HS-5 (cell line): ENCODE data around the gene ZNF765.
"Not testable (repeated sequence)": the region's sequence is repeated elsewhere in the genome, so short reads cannot be mapped to it uniquely, and the experiment has no call there.

Experiments used
- DNase-seq: peaks from one replicate; pipeline ENCODE4 v3.0.0-alpha.2; 2012; ENCODE audit warnings: low read depth

The ZNF765 gene

GRCh38 chr19:53422551-53422950 lies 27.6 kb downstream of the ZNF765 start:
- no peak for DNase-seq

GRCh38 chr19:53423074-53423473 lies 28.1 kb downstream of the ZNF765 start:
- not testable (repeated sequence) for DNase-seq

GRCh38 chr19:53423680-53424079 lies 28.7 kb downstream of the ZNF765 start:
- DNase-seq, result not testable (repeated sequence)

GRCh38 chr19:53424968-53425597 lies 30.1 kb downstream of the ZNF765 start:
- no peak for DNase-seq

- peak; percentile 36 for DNase-seq
Observed at GRCh38 chr19:53431399-53432087, 36.6 kb downstream of the ZNF765 start, which contains the start of gene ZNF761. Gene ZNF761 (plus strand): TSS chr19:53431984. CDS start chr19:53447269, 15,285 bp downstream.

DNA sequence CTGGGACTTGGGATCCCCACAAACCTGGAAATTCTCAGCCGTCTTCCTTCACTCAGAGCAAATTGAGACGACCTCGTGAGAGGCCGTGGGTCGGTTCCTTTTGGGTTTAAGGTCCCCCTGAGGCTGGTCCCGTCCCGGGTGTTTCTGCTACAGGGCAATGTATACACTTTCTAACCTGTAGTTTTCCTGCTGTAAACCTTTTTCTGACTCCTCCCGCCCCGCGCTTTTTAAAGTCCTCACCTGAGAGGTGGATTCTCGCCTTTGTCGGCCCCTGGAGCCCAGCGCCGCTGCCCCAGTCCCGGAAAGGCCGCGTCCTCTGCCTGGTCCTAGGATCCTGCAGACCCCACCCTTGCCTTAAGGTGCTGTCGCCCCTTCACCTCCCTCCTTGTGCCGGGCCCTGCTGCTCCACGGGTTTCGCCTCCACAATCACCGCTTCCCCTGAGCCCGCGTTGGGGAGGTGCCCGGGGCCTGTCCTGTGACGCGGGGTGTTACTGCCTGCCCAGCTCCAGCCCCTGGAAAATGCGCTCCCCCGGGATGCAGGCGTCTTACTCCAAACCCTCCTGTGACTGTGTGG lies 37.2 kb downstream of the ZNF765 start:
- no peak for DNase-seq

GRCh38 chr19:53443809-53444208 lies 48.9 kb downstream of the ZNF765 start:
- DNase-seq, result not testable (repeated sequence)

DNA sequence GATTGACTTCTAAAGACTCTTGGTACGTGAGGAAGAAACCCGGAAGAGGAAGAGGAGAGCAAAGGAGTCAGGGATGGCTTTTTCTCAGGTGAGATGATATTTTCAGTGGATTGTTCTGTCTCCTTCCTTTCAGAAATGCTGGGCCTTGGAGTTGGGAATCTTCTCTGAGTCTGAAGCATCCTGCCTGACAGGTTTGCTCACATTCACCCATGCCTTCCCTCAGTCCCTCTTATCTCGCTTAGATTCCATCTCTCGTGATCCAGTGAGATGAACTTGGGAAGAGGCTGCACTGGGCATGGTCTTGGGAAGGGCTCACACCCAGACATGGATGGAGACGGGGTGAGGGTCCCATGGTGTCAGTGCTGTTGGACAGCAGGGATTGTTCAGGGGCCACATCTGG lies 52.2 kb downstream of the ZNF765 start:
- DNase-seq, result not testable (repeated sequence)

- no peak for DNase-seq
Observed at GRCh38 chr19:53455828-53456227, 60.9 kb downstream of the ZNF765 start.

- not testable (repeated sequence) for DNase-seq
Observed at GRCh38 chr19:53460131-53460721, 65.3 kb downstream of the ZNF765 start.

DNA sequence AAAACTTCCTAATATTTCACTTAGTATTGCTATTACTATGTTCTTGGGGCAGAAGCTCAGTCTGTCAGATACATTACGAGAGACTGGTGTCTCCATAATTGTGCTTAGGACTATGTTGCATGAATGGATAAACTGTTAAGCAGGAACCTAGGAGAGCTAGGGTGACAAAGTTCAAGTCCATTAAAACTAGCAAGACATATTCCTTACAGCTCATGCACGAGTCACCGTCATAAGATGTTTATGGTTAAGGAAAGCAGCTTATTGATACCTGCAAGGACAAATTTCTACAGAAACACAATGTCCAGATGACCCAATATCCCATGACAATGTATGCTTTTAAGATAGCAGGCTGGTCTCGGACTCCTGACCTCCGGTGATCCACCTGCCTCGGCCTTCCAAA lies 66.9 kb downstream of the ZNF765 start:
- DNase-seq, result no peak

DNA sequence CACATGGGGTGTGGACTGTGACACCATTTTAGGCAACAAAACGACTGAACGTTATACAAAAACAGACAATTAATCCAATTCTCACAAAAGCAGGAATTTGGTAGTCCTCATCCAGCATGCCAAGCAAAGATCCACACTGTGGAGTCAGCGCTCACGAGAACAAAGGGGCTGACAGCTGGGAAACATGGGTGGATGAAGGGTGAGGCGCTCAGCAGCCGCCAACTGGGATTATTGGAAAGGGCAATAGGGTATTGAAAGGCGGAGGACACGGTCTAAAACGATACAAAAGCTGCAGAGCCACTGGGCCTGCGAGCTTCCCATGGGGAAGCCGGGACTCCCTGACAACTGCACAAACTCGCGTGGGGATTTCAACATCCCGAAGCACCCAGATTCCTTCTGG lies 67.9 kb downstream of the ZNF765 start:
- no peak for DNase-seq

DNA sequence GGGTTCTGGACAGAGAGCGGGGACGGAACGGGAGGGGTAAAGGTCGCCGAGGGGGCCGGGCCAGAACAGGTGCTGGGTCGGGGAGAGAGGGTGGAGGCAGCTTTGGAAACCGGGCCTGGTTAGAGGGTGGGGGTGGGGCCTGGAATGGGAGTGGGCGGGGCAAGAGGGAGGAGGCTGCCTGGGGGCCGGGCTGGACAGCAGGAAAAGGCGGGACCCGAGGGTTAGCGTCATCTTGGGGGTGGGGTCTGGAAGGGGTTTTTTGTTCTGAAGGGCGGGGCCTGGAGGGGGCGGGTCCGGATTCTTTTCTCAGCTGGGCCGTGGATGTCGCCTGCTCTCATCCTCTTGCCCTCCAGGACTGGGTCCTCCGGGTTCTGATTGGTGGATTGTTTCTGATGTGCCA lies 68.3 kb downstream of the ZNF765 start:
- no peak for DNase-seq

GRCh38 chr19:53466726-53467484 lies 72.0 kb downstream of the ZNF765 start:
- no peak for DNase-seq

- DNase-seq, result peak; percentile 20
Observed at GRCh38 chr19:53467485-53468262, 72.7 kb downstream of the ZNF765 start, which contains the start of gene ZNF813. Gene ZNF813 (plus strand): TSS chr19:53467733. CDS start chr19:53483823, 16,090 bp downstream.

DNA sequence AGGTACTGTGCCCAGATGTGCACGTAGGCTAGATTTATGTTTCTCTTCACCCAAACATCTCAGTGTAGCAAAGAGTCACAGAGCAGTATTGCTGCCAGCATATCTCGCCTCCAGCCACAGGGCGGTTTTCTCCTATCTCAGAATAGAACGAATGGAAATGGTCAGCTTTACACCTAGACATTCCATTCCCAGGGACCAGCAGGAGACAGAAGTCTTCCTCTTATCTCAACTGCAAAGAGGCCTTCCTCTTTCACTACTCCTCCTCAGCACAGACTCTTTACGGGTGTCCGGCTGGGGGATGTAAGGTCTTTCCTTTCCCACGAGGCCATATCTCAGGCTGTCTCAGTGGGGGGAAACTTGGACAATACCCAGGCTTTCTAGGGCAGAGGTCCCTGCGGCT lies 73.7 kb downstream of the ZNF765 start:
- not testable (repeated sequence) for DNase-seq

- no peak for DNase-seq
Observed at GRCh38 chr19:53471916-53472315, 77.0 kb downstream of the ZNF765 start.

DNA sequence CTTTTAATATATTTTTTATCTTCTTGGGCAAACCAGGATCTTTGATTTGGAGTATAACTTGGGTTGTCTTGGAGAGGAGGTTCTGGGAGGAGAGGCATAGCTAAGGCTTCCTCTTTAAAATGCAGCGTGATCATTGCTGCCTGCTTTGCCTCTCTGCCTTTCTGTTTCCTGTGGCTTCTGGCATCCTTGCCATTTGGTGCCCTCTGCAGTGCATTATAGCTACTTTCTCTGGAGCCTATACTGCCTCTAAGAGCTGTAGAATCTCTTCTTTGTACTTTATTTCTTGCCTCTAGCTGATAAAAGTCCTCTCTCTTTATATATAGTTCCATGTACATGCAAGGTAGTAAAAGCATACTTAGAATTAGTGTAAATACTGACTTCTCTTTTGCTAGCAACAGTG lies 79.9 kb downstream of the ZNF765 start:
- not testable (repeated sequence) for DNase-seq

GRCh38 chr19:53475470-53475869 lies 80.5 kb downstream of the ZNF765 start:
- not testable (repeated sequence) for DNase-seq
